ENCODE measurements around the gene IGF2R.
"Not testable (repeated sequence)": the region's sequence is repeated elsewhere in the genome, so short reads cannot be mapped to it uniquely, and the experiment has no call there.

Gene IGF2R

GRCh38 chr6:160135907-160136655 is 167.2 kb downstream of the IGF2R start:
- Histone ChIP-seq H3K27me3 (ENCODE audit: control insufficient read depth, insufficient read depth, low read length) (peaks cover 2% of the 10 kb centered on the region), H3K36me3 (ENCODE audit: control insufficient read depth, insufficient read depth, low read length) (no peaks in the 10 kb centered on the region), H3K9ac (ENCODE audit: low read depth, low read length) (no peak overlapping the region), H3K9me3 (ENCODE audit: control insufficient read depth, insufficient read depth, low read length) (no peaks in the 10 kb centered on the region), H3K4me1 (ENCODE audit: control insufficient read depth, insufficient read depth, low read length) (peaks cover 11% of the 10 kb centered on the region), H3K4me3 (ENCODE audit: low read depth, low read length) (no peak overlapping the region)

- Histone ChIP-seq H3K27me3 (ENCODE audit: control insufficient read depth, insufficient read depth, low read length) (peaks cover 2% of the 10 kb centered on the region), H3K9ac (ENCODE audit: low read depth, low read length) (no peak overlapping the region), H3K36me3 (ENCODE audit: control insufficient read depth, insufficient read depth, low read length) (no peaks in the 10 kb centered on the region), H3K9me3 (ENCODE audit: control insufficient read depth, insufficient read depth, low read length) (no peaks in the 10 kb centered on the region), H3K4me1 (ENCODE audit: control insufficient read depth, insufficient read depth, low read length) (peaks cover 5% of the 10 kb centered on the region), H3K4me3 (ENCODE audit: low read depth, low read length) (no peak overlapping the region)
These were observed 168.5 kb downstream of the IGF2R start for GRCh38 chr6:160137130-160137988.

- Histone ChIP-seq H3K4me3 (ENCODE audit: low read depth, low read length) (no peak overlapping the region), H3K9ac (ENCODE audit: low read depth, low read length) (no peak overlapping the region)
These were observed 169.3 kb downstream of the IGF2R start for GRCh38 chr6:160137989-160138835.

GRCh38 chr6:160138839-160139419 is 170.0 kb downstream of the IGF2R start:
- H3K36me3 ChIP-seq (ENCODE audit: control insufficient read depth, insufficient read depth, low read length), result no peaks in the 10 kb centered on the region

More at GRCh38 chr6:160137989-160138835, 169.3 kb downstream of the IGF2R start:
- Histone ChIP-seq H3K27me3 (ENCODE audit: control insufficient read depth, insufficient read depth, low read length) (peaks cover 2% of the 10 kb centered on the region), H3K4me1 (ENCODE audit: control insufficient read depth, insufficient read depth, low read length) (peaks cover 2% of the 10 kb centered on the region), H3K36me3 (ENCODE audit: control insufficient read depth, insufficient read depth, low read length) (no peaks in the 10 kb centered on the region), H3K9me3 (ENCODE audit: control insufficient read depth, insufficient read depth, low read length) (no peaks in the 10 kb centered on the region)

GRCh38 chr6:160139420-160139851 is 170.6 kb downstream of the IGF2R start:
- H3K4me1 ChIP-seq (ENCODE audit: control insufficient read depth, insufficient read depth, low read length), result peaks cover 2% of the 10 kb centered on the region
- H3K27me3 ChIP-seq (ENCODE audit: control insufficient read depth, insufficient read depth, low read length), result peaks cover 2% of the 10 kb centered on the region
- H3K4me3 ChIP-seq (ENCODE audit: low read depth, low read length), result no peak overlapping the region
- H3K36me3 ChIP-seq (ENCODE audit: control insufficient read depth, insufficient read depth, low read length), result no peaks in the 10 kb centered on the region
- H3K9ac ChIP-seq (ENCODE audit: low read depth, low read length), result no peak overlapping the region
- no peaks in the 10 kb centered on the region for H3K9me3 ChIP-seq (ENCODE audit: control insufficient read depth, insufficient read depth, low read length)

More at GRCh38 chr6:160138839-160139419, 170.0 kb downstream of the IGF2R start:
- H3K9me3 ChIP-seq (ENCODE audit: control insufficient read depth, insufficient read depth, low read length), result no peaks in the 10 kb centered on the region
- peaks cover 2% of the 10 kb centered on the region for H3K27me3 ChIP-seq (ENCODE audit: control insufficient read depth, insufficient read depth, low read length)
- H3K4me1 ChIP-seq (ENCODE audit: control insufficient read depth, insufficient read depth, low read length), result peaks cover 2% of the 10 kb centered on the region
- H3K4me3 ChIP-seq (ENCODE audit: low read depth, low read length), result no peak overlapping the region
- H3K9ac ChIP-seq (ENCODE audit: low read depth, low read length), result no peak overlapping the region

- H3K9ac ChIP-seq (ENCODE audit: low read depth, low read length); H3K27me3 ChIP-seq (ENCODE audit: control insufficient read depth, insufficient read depth, low read length); H3K9me3 ChIP-seq (ENCODE audit: control insufficient read depth, insufficient read depth, low read length); H3K36me3 ChIP-seq (ENCODE audit: control insufficient read depth, insufficient read depth, low read length); H3K4me3 ChIP-seq (ENCODE audit: low read depth, low read length); H3K4me1 ChIP-seq (ENCODE audit: control insufficient read depth, insufficient read depth, low read length): not testable (repeated sequence)
These were observed 171.6 kb downstream of the IGF2R start for GRCh38 chr6:160140493-160140892.

GRCh38 chr6:160141001-160141726 is 172.3 kb downstream of the IGF2R start:
- Histone ChIP-seq H3K36me3 (ENCODE audit: control insufficient read depth, insufficient read depth, low read length) (no peaks in the 10 kb centered on the region), H3K9ac (ENCODE audit: low read depth, low read length) (no peak overlapping the region), H3K4me3 (ENCODE audit: low read depth, low read length) (no peak overlapping the region), H3K4me1 (ENCODE audit: control insufficient read depth, insufficient read depth, low read length) (peaks cover 2% of the 10 kb centered on the region), H3K27me3 (ENCODE audit: control insufficient read depth, insufficient read depth, low read length) (no peaks in the 10 kb centered on the region), H3K9me3 (ENCODE audit: control insufficient read depth, insufficient read depth, low read length) (no peaks in the 10 kb centered on the region)

GRCh38 chr6:160142115-160142715 is 173.3 kb downstream of the IGF2R start:
- no peaks in the 10 kb centered on the region for H3K9me3 ChIP-seq (ENCODE audit: control insufficient read depth, insufficient read depth, low read length)
- peaks cover 2% of the 10 kb centered on the region for H3K4me1 ChIP-seq (ENCODE audit: control insufficient read depth, insufficient read depth, low read length)
- no peak overlapping the region for H3K4me3 ChIP-seq (ENCODE audit: low read depth, low read length)
- no peaks in the 10 kb centered on the region for H3K27me3 ChIP-seq (ENCODE audit: control insufficient read depth, insufficient read depth, low read length)
- H3K36me3 ChIP-seq (ENCODE audit: control insufficient read depth, insufficient read depth, low read length), result no peaks in the 10 kb centered on the region
- H3K9ac ChIP-seq (ENCODE audit: low read depth, low read length), result no peak overlapping the region

GRCh38 chr6:160146454-160147145 is 177.7 kb downstream of the IGF2R start:
- H3K36me3 ChIP-seq (ENCODE audit: control insufficient read depth, insufficient read depth, low read length), result no peaks in the 10 kb centered on the region
- H3K9me3 ChIP-seq (ENCODE audit: control insufficient read depth, insufficient read depth, low read length), result no peaks in the 10 kb centered on the region
- no peaks in the 10 kb centered on the region for H3K4me1 ChIP-seq (ENCODE audit: control insufficient read depth, insufficient read depth, low read length)
- H3K4me3 ChIP-seq (ENCODE audit: low read depth, low read length), result no peak overlapping the region
- H3K9ac ChIP-seq (ENCODE audit: low read depth, low read length), result no peak overlapping the region
- no peaks in the 10 kb centered on the region for H3K27me3 ChIP-seq (ENCODE audit: control insufficient read depth, insufficient read depth, low read length)

GRCh38 chr6:160147146-160147536 is 178.3 kb downstream of the IGF2R start:
- H3K4me1 ChIP-seq (ENCODE audit: control insufficient read depth, insufficient read depth, low read length), result no peaks in the 10 kb centered on the region

More at GRCh38 chr6:160147146-160147536, 178.3 kb downstream of the IGF2R start:
- Histone ChIP-seq H3K9ac (ENCODE audit: low read depth, low read length) (no peak overlapping the region), H3K9me3 (ENCODE audit: control insufficient read depth, insufficient read depth, low read length) (no peaks in the 10 kb centered on the region), H3K36me3 (ENCODE audit: control insufficient read depth, insufficient read depth, low read length) (no peaks in the 10 kb centered on the region), H3K4me3 (ENCODE audit: low read depth, low read length) (no peak overlapping the region), H3K27me3 (ENCODE audit: control insufficient read depth, insufficient read depth, low read length) (no peaks in the 10 kb centered on the region)

All from iPS-15b (cell line).